Motor neuron (in vitro differentiated cells): ENCODE results near the gene MTUS2. TPM values are rescaled to one million over a fixed set of nuclear protein-coding genes. Genes with fewer than 3 reads are reported as not detected.

Source experiments
- ATAC-seq, 8 experiments: fragments of 200-7000 bp; cut with Tn5 transposase; replicated peaks in 6 of 8; 2 replicates each; pipeline ENCODE4 v1.8.0; 2021; ENCODE audit warnings: mild to moderate bottlenecking in 8 of 8, moderate library complexity in 8 of 8
- H3K27ac ChIP-seq, 2 donors: fragments of 250-450 bp; sonication (Bioruptor Pico); 2 replicates each; pipeline ENCODE4 v1.9.0; 2021; ENCODE audit warnings: antibody characterized with exemption in 2 of 2, mild to moderate bottlenecking in 2 of 2, moderate library complexity in 1 of 2
- H3K4me1 ChIP-seq, 2 donors: fragments of 250-450 bp; sonication (Bioruptor Pico); replicated peaks in 1 of 2; 2 replicates each; pipeline ENCODE4 v1.6.1; 2021; ENCODE audit warnings: antibody characterized with exemption in 2 of 2, mild to moderate bottlenecking in 2 of 2, moderate library complexity in 1 of 2
- H3K4me3 ChIP-seq, 5 donors: fragments of 250-450 bp; sonication (Bioruptor Pico); 2 replicates each; pipeline ENCODE4 v1.9.0; 2021; ENCODE audit warnings: antibody characterized with exemption in 5 of 5, mild to moderate bottlenecking in 5 of 5, moderate library complexity in 4 of 5
- WGBS, 10 experiments: fragments of 450-650 bp; shearing (Covaris generic); methylation state at CpG; one replicate each; pipeline ENCODE4 v1.0.0; 2022; 5-methylcytosine and 5-hydroxymethylcytosine counted together
- in situ Hi-C, 9 experiments: fragments of 400-800 bp; cut with MboI; loops; one replicate each; pipeline ENCODE4 v1.15.0; 2021; ENCODE audit warnings: low sequenced_read_pairs in 9 of 9, low pct_unique_long_range_greater_than_20kb in 2 of 9; ENCODE audit not compliant: unreplicated experiment in 9 of 9
- total RNA-seq, 8 experiments: library from RNA; unstranded; fragments of 300-600 nt; gene quantifications; 2 replicates each; pipeline versions ENCODE4 v1.2.3 to v1.2.4, GENCODE V29; 2022

MTUS2 gene
- total RNA-seq, 8 experiments from 2014 or later: 1.1 to 9.6 (median 3.9) TPM

- in situ Hi-C loops: no loop called here
- WGBS, 10 experiments: 20 to 100% (median 76%) methylated on average over 1 of the region's 1 CpG
- H3K27ac ChIP-seq: no peak overlapping the region
- ATAC-seq: no peak
- H3K4me1 ChIP-seq: no peaks in the 10 kb centered on the region
- no peak overlapping the region for H3K4me3 ChIP-seq
Measured at GRCh38 chr13:29137016-29137415, 316.9 kb downstream of the MTUS2 start.

DNA sequence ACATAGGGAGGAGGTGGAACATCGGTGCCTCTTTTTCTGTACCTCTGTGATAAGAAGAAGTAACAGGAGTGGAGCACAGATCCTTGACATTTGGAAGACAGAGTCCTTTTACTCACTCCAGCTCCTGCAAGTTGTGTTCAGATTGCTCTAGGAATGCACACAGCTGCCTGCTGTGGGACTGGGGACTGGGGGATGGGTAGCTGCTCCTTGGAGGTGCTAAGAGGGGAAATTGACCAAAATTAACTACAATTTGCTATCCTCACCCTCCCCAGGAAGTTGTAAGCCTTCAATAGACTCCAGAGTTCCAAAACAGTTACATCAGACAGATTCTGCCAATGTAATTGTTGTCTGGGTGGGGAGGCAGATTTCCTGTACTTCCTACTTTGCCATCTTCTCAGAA, 317.9 kb downstream of the MTUS2 start:
- 13 to 40% (median 37%) methylated on average over 1 of the region's 1 CpG; no CpG with 5 or more reads in 6 of the 10 experiments for WGBS, 10 experiments
- no peak for ATAC-seq
- Histone ChIP-seq H3K4me3 (no peak overlapping the region), H3K4me1 (no peaks in the 10 kb centered on the region), H3K27ac (no peak overlapping the region)
- in situ Hi-C loops: no loop called here

- no peak overlapping the region for H3K4me3 ChIP-seq
- no peak for ATAC-seq
- H3K27ac ChIP-seq: no peak overlapping the region
Measured at GRCh38 chr13:29140277-29140676, 320.1 kb downstream of the MTUS2 start.

DNA sequence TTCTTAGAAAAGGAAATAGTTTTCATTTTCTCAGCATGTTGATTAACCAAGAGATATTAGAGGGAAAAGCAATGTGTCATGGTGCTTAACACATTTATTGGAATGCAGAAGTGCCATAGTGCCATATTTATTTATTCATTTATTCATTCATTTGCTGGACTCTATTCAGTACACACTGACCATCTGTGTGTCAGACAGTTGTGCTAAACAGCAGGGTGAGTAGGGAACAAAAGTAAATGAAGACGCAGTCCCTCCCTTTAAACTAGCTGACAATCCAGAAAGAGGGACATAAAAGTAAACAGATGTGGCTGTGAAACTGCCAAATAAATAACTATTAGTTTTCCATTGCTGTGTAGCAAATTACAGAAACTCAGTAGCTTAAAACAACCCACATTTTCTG, 323.7 kb downstream of the MTUS2 start:
- peak in 5 of 8 experiments; percentile 33 to 98 (median 83) for ATAC-seq
- Histone ChIP-seq H3K27ac (no peak overlapping the region), H3K4me3 (no peak overlapping the region), H3K4me1 (no peaks in the 10 kb centered on the region)
- WGBS, 10 experiments: 0 to 100% (median 17%) methylated on average over 1 of the region's 1 CpG; no CpG with 5 or more reads in 5 of the 10 experiments
- in situ Hi-C loops: no loop called here

More at GRCh38 chr13:29140277-29140676, 320.1 kb downstream of the MTUS2 start:
- WGBS, 10 experiments: 27 to 92% (median 66%) methylated on average over 2 to 4 of the region's 4 CpGs; no CpG with 5 or more reads in 6 of the 10 experiments
- in situ Hi-C loops: no loop called here
- H3K4me1 ChIP-seq: no peaks in the 10 kb centered on the region

DNA sequence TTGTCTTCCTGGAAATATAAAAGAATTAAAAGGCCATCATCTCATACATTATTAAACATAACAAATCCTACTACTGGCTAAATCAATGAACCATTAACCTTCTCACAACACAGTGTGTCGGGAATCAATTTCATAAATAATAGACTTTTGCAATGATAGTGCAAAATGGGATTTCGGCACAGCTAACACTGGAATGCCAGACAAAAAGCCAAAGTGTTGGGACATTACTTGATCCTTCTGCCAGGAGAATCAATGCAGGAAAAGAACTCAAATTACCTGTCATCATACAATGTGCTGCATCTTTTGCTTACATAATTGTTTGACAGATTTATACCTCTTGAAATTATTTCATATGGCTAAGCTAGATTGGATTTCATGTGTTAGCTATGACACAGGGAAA, 334.3 kb downstream of the MTUS2 start:
- H3K4me1 ChIP-seq: peaks cover 0 to 10% of the 10 kb centered on the region in 2 donors
- no peak overlapping the region for H3K4me3 ChIP-seq
- peak in 1 of 8 experiments; percentile 22 for ATAC-seq
- 56 to 100% (median 75%) methylated on average over 1 to 2 of the region's 2 CpGs; no CpG with 5 or more reads in 4 of the 10 experiments for WGBS, 10 experiments
- in situ Hi-C loops: no loop called here
- no peak overlapping the region for H3K27ac ChIP-seq

- in situ Hi-C loops: no loop called here
- H3K4me1 ChIP-seq: peaks cover 0 to 13% of the 10 kb centered on the region in 2 donors
- 0 to 80% (median 56%) methylated on average over 1 of the region's 1 CpG; no CpG with 5 or more reads in 3 of the 10 experiments for WGBS, 10 experiments
- H3K4me3 ChIP-seq: no peak overlapping the region
- ATAC-seq: no peak
- H3K27ac ChIP-seq: no peak overlapping the region
Measured at GRCh38 chr13:29156136-29156535, 336.0 kb downstream of the MTUS2 start.

DNA sequence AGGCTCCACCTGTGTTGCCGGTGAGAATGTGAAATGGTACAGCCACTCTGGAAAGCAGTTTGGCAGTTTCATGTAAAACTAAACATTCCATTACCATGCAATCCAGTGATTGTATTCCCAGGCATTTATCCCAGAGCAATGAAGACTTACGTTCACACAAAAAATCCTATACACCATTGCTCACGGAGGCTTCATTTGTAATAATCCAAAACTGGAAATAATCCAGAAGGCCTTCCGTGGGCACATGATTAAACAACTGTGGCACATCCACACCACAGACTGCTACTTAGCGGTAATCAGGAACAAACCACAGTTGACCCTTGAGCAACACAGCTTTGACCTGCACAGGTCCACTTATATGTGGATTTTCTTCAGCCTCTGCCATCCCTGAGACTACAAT, 339.7 kb downstream of the MTUS2 start:
- Histone ChIP-seq H3K4me1 (peaks cover 2 to 22% of the 10 kb centered on the region in 2 donors), H3K4me3 (no peak overlapping the region), H3K27ac (no peak overlapping the region)
- in situ Hi-C loops: no loop called here
- ATAC-seq: no peak
- 48 to 100% (median 93%) methylated on average over 1 to 5 of the region's 5 CpGs; no CpG with 5 or more reads in 1 of the 10 experiments for WGBS, 10 experiments

- WGBS, 10 experiments: 74 to 94% (median 87%) methylated on average over 1 to 3 of the region's 3 CpGs; no CpG with 5 or more reads in 1 of the 10 experiments
- H3K27ac ChIP-seq: no peak overlapping the region
- peaks cover 2 to 18% of the 10 kb centered on the region in 2 donors for H3K4me1 ChIP-seq
- no peak for ATAC-seq
- in situ Hi-C loops: no loop called here
- no peak overlapping the region for H3K4me3 ChIP-seq
Measured at GRCh38 chr13:29160862-29161261, 340.7 kb downstream of the MTUS2 start.

DNA sequence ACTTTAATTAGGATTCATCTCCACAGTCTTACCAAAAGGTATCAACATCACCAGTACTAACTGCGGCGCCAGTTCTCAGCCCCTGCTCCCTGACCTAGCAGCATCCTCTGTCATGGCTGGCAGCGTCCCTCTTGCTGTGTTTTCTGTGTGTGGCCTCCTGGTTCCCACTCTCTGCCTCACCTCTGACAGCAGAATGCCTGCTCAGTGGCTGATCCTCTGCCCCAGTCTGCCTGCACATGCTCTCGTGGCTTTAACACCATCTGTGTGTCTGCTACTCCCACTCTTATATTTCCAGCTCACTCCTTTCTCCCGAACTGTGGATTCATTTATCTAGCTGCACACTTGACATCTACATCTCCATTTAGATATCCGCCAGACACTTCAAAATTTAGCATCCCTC, 341.5 kb downstream of the MTUS2 start:
- in situ Hi-C loops: no loop called here
- Histone ChIP-seq H3K4me3 (no peak overlapping the region), H3K27ac (peak overlapping the region in 1 of 2 donors; percentile 55), H3K4me1 (peaks cover 2 to 18% of the 10 kb centered on the region in 2 donors)
- peak in 4 of 8 experiments; percentile 30 to 75 (median 55) for ATAC-seq
- 17 to 100% (median 62%) methylated on average over 1 to 6 of the region's 6 CpGs; no CpG with 5 or more reads in 3 of the 10 experiments for WGBS, 10 experiments

- in situ Hi-C loops: no loop called here
- ATAC-seq: peak; percentile 74 to 99 (median 90)
- Histone ChIP-seq H3K4me3 (no peak overlapping the region), H3K27ac (no peak overlapping the region), H3K4me1 (peaks cover 2 to 22% of the 10 kb centered on the region in 2 donors)
- WGBS, 10 experiments: 0 to 61% (median 46%) methylated on average over 1 to 6 of the region's 6 CpGs; no CpG with 5 or more reads in 2 of the 10 experiments
Measured at GRCh38 chr13:29162638-29163235, 342.6 kb downstream of the MTUS2 start.

DNA sequence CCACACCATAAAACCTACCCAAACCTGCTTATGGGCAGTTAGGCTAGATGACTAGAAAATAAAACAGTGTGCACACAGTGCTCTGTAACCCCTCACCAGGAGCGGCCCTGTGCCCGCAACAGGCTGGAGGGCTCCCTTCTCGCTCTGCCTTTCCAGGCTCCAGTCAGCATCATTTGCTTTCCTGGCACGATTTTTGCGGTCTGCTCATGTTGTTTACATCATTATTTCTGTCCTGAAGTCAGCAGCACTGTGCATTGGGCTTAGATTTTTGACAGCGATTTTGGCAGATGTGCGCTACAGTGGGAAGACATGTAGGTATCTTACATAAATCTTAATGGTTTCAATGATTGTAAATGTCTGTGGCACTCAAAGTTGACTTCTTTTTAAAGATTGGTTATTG, 344.0 kb downstream of the MTUS2 start:
- no peak overlapping the region for H3K4me3 ChIP-seq
- WGBS, 10 experiments: 40 to 100% (median 86%) methylated on average over 1 to 7 of the region's 7 CpGs; no CpG with 5 or more reads in 2 of the 10 experiments
- in situ Hi-C loops: no loop called here

GRCh38 chr13:29165216-29165615, 345.1 kb downstream of the MTUS2 start:
- in situ Hi-C loops: no loop called here
- no peak for ATAC-seq
- H3K4me3 ChIP-seq: no peak overlapping the region
- peaks cover 9 to 47% of the 10 kb centered on the region in 2 donors for H3K4me1 ChIP-seq
- WGBS, 10 experiments: 14 to 100% (median 81%) methylated on average over 1 to 3 of the region's 3 CpGs; no CpG with 5 or more reads in 3 of the 10 experiments
- no peak overlapping the region for H3K27ac ChIP-seq

More for the DNA sequence above, 344.0 kb downstream of the MTUS2 start:
- Histone ChIP-seq H3K4me1 (peaks cover 5 to 36% of the 10 kb centered on the region in 2 donors), H3K27ac (no peak overlapping the region)
- no peak for ATAC-seq

DNA sequence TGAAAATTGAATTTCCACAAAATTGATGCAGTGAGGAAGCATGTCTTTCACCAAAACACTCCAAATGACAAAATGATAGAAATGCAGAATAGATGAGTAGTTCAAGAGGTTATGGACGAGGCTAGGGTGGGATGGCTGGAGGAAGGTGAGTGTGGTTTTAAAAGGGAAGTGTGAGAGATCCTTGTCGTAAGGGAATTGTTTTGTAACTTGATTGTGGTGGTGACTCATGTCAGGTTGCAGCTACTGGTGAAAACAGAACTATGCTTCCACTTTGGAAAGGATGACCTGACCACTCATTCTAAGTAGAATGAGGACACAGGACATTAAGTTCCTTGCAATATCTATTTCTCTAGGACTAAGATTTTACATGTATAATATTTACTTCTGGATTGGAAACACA, 345.7 kb downstream of the MTUS2 start:
- Histone ChIP-seq H3K4me1 (peaks cover 9 to 52% of the 10 kb centered on the region in 2 donors), H3K27ac (no peak overlapping the region), H3K4me3 (no peak overlapping the region)
- in situ Hi-C loops: no loop called here
- WGBS, 10 experiments: 14 to 100% (median 79%) methylated on average over 1 to 2 of the region's 2 CpGs; no CpG with 5 or more reads in 1 of the 10 experiments
- no peak for ATAC-seq
